IPS-20b (cell line): ENCODE data around the gene SPACA5.
"Not testable (repeated sequence)": the region's sequence is repeated elsewhere in the genome, so short reads cannot be mapped to it uniquely, and the experiment has no call there.

ENCODE experiments used
- H3K27ac ChIP-seq: one replicate; pipeline ENCODE4 v1.5.1; 2013; ENCODE audit warnings: low read length
- H3K27me3 ChIP-seq: 2 replicates; pipeline ENCODE4 v1.6.1; 2013; ENCODE audit warnings: mild to moderate bottlenecking, low read length, inconsistent platforms; ENCODE audit not compliant: insufficient read depth
- H3K36me3 ChIP-seq: 2 replicates; pipeline ENCODE4 v1.6.1; 2013; ENCODE audit warnings: low read depth, mild to moderate bottlenecking, inconsistent platforms, low read length, moderate library complexity; ENCODE audit not compliant: insufficient read depth
- H3K4me1 ChIP-seq: 2 replicates; pipeline ENCODE4 v1.6.1; 2013; ENCODE audit warnings: mild to moderate bottlenecking, control low read depth, inconsistent platforms, low read length, moderate library complexity; ENCODE audit not compliant: insufficient read depth
- H3K4me3 ChIP-seq: 2 replicates; pipeline ENCODE4 v1.5.1; 2013; ENCODE audit warnings: mild to moderate bottlenecking, low read length, inconsistent platforms
- H3K9ac ChIP-seq: 2 replicates; pipeline ENCODE4 v1.6.1; 2013; ENCODE audit warnings: low read depth, mild to moderate bottlenecking, inconsistent platforms, low read length, moderate library complexity
- H3K9me3 ChIP-seq: 2 replicates; pipeline ENCODE4 v1.6.1; 2013; ENCODE audit warnings: mild to moderate bottlenecking, low read depth, low read length, inconsistent platforms; ENCODE audit not compliant: insufficient read depth

Gene SPACA5

GRCh38 chrX:48006688-48007087, at the start of gene SPACA5:
Gene SPACA5 (plus strand): TSS chrX:48006988. CDS start chrX:48007803, 815 bp downstream.
- not testable (repeated sequence) for H3K9me3 ChIP-seq, H3K27ac ChIP-seq, H3K4me3 ChIP-seq, H3K4me1 ChIP-seq, H3K27me3 ChIP-seq, H3K36me3 ChIP-seq, H3K9ac ChIP-seq

GRCh38 chrX:47958206-47958605, 48.6 kb upstream of the SPACA5 start:
- not testable (repeated sequence) for H3K9ac ChIP-seq, H3K9me3 ChIP-seq, H3K36me3 ChIP-seq, H3K4me1 ChIP-seq, H3K4me3 ChIP-seq, H3K27ac ChIP-seq, H3K27me3 ChIP-seq

GRCh38 chrX:47958761-47959342, 47.9 kb upstream of the SPACA5 start:
- Histone ChIP-seq H3K4me3 (no peak overlapping the region), H3K4me1 (no peaks in the 10 kb centered on the region), H3K27ac (no peak overlapping the region), H3K27me3 (no peaks in the 10 kb centered on the region), H3K9me3 (no peaks in the 10 kb centered on the region), H3K9ac (no peak overlapping the region), H3K36me3 (no peaks in the 10 kb centered on the region)

- no peaks in the 10 kb centered on the region for H3K27me3 ChIP-seq
- no peak overlapping the region for H3K27ac ChIP-seq
- no peak overlapping the region for H3K9ac ChIP-seq
- H3K4me1 ChIP-seq, result no peaks in the 10 kb centered on the region
- peaks cover 11% of the 10 kb centered on the region; the same call in 1 of the 2 replicates for H3K9me3 ChIP-seq
- H3K36me3 ChIP-seq, result no peaks in the 10 kb centered on the region
- no peak overlapping the region for H3K4me3 ChIP-seq
Observed at GRCh38 chrX:47960406-47960805, 46.4 kb upstream of the SPACA5 start.

GRCh38 chrX:47961830-47962229, 45.0 kb upstream of the SPACA5 start:
- not testable (repeated sequence) for H3K4me1 ChIP-seq, H3K27ac ChIP-seq, H3K27me3 ChIP-seq, H3K9ac ChIP-seq, H3K36me3 ChIP-seq, H3K4me3 ChIP-seq
- H3K9me3 ChIP-seq, result peaks cover 11% of the 10 kb centered on the region; the same call in 1 of the 2 replicates

GRCh38 chrX:47965526-47965925, 41.3 kb upstream of the SPACA5 start:
- peaks cover 16% of the 10 kb centered on the region; the same call in 1 of the 2 replicates for H3K9me3 ChIP-seq
- not testable (repeated sequence) for H3K4me1 ChIP-seq, H3K9ac ChIP-seq, H3K36me3 ChIP-seq, H3K4me3 ChIP-seq, H3K27me3 ChIP-seq, H3K27ac ChIP-seq

GRCh38 chrX:47973235-47973634, 33.6 kb upstream of the SPACA5 start:
- peaks cover 31% of the 10 kb centered on the region for H3K36me3 ChIP-seq
- H3K4me3 ChIP-seq, result no peak overlapping the region
- no peaks in the 10 kb centered on the region for H3K27me3 ChIP-seq
- peaks cover 62% of the 10 kb centered on the region for H3K9me3 ChIP-seq
- H3K9ac ChIP-seq, result no peak overlapping the region
- no peaks in the 10 kb centered on the region for H3K4me1 ChIP-seq
- no peak overlapping the region for H3K27ac ChIP-seq

- H3K9me3 ChIP-seq, result peaks cover 77% of the 10 kb centered on the region
- no peak overlapping the region for H3K9ac ChIP-seq
- H3K4me1 ChIP-seq, result no peaks in the 10 kb centered on the region
- H3K4me3 ChIP-seq, result no peak overlapping the region
- peaks cover 62% of the 10 kb centered on the region for H3K36me3 ChIP-seq
- no peak overlapping the region for H3K27ac ChIP-seq
- H3K27me3 ChIP-seq, result no peaks in the 10 kb centered on the region
Observed at GRCh38 chrX:47976254-47977151, 30.3 kb upstream of the SPACA5 start.

GRCh38 chrX:47991263-47992094, 15.3 kb upstream of the SPACA5 start:
- H3K4me1 ChIP-seq, result no peaks in the 10 kb centered on the region
- H3K27me3 ChIP-seq, result no peaks in the 10 kb centered on the region
- H3K9ac ChIP-seq, result no peak overlapping the region
- H3K9me3 ChIP-seq, result no peaks in the 10 kb centered on the region
- no peak overlapping the region for H3K4me3 ChIP-seq
- no peak overlapping the region for H3K27ac ChIP-seq
- H3K36me3 ChIP-seq, result peaks cover 10% of the 10 kb centered on the region; the same call in 1 of the 2 replicates

- Histone ChIP-seq H3K9ac (no peak overlapping the region), H3K27me3 (no peaks in the 10 kb centered on the region), H3K36me3 (peaks cover 11% of the 10 kb centered on the region; the same call in 1 of the 2 replicates), H3K4me1 (no peaks in the 10 kb centered on the region), H3K9me3 (no peaks in the 10 kb centered on the region), H3K4me3 (no peak overlapping the region), H3K27ac (no peak overlapping the region)
Observed at GRCh38 chrX:47992095-47992380, 14.8 kb upstream of the SPACA5 start.

- Histone ChIP-seq H3K27me3 (no peaks in the 10 kb centered on the region), H3K9ac (no peak overlapping the region), H3K36me3 (peaks cover 5% of the 10 kb centered on the region; the same call in 1 of the 2 replicates), H3K27ac (no peak overlapping the region), H3K4me1 (no peaks in the 10 kb centered on the region), H3K9me3 (no peaks in the 10 kb centered on the region), H3K4me3 (no peak overlapping the region)
Observed at GRCh38 chrX:47992669-47993068, 14.1 kb upstream of the SPACA5 start.
